PFSK-1 (cell line): Measurements from ENCODE around the gene PAOX.

Experiments used
- FOXP2 ChIP-seq: optimal IDR thresholded peaks from 2 replicates; pipeline ENCODE3; 2011; ENCODE audit warnings: borderline replicate concordance, control low read depth, inconsistent platforms; ENCODE audit not compliant: insufficient read depth; ENCODE audit errors: extremely low read length, extremely low read depth
- POLR2AphosphoS5 ChIP-seq: IDR thresholded peaks from 2 replicates; pipeline ENCODE4 v1.6.1; 2012; ENCODE audit warnings: low read depth, mild to moderate bottlenecking, control low read depth, low read length, moderate library complexity
- REST ChIP-seq, 2 experiments: IDR thresholded peaks; 2 replicates each; pipeline versions ENCODE4 v1.6.1 to v1.8.0; 2011 to 2012; ENCODE audit warnings: low read depth in 2 of 2, low read length in 2 of 2, control low read depth in 1 of 2, inconsistent platforms in 1 of 2, mild to moderate bottlenecking in 1 of 2, moderate library complexity in 1 of 2; ENCODE audit not compliant: insufficient read depth in 1 of 2
- SIN3A ChIP-seq: IDR thresholded peaks from 2 replicates; pipeline ENCODE4 v1.6.1; 2012; ENCODE audit warnings: mild to moderate bottlenecking, low read length, moderate library complexity, borderline replicate concordance; ENCODE audit not compliant: insufficient read depth
- TAF1 ChIP-seq: IDR thresholded peaks from 2 replicates; pipeline ENCODE4 v1.6.1; 2012; ENCODE audit warnings: low read length, control low read depth, borderline replicate concordance; ENCODE audit not compliant: insufficient read depth

The PAOX gene

GRCh38 chr10:133357285-133358161 lies 21.5 kb upstream of the PAOX start, which contains the start of gene FUOM:
Gene FUOM, minus strand, starts transcription at chr10:133358019. Its CDS starts 12 bp downstream, at chr10:133358007.
- TF ChIP-seq SIN3A = no peak
- TF ChIP-seq FOXP2 = no peak
- no peak for TF ChIP-seq TAF1
- no peak for TF ChIP-seq POLR2AphosphoS5
- TF ChIP-seq REST (IDR thresholded peaks at IDR 0.05; ENCODE audit: insufficient read depth in 1 of 2, low read depth in 2 of 2, low read length in 2 of 2) = no peak

GRCh38 chr10:133358162-133358924 lies 20.7 kb upstream of the PAOX start:
- TF ChIP-seq POLR2AphosphoS5 (no peak), SIN3A (no peak), TAF1 (no peak), REST (IDR thresholded peaks at IDR 0.05; ENCODE audit: insufficient read depth in 1 of 2, low read depth in 2 of 2, low read length in 2 of 2) (no peak)

DNA sequence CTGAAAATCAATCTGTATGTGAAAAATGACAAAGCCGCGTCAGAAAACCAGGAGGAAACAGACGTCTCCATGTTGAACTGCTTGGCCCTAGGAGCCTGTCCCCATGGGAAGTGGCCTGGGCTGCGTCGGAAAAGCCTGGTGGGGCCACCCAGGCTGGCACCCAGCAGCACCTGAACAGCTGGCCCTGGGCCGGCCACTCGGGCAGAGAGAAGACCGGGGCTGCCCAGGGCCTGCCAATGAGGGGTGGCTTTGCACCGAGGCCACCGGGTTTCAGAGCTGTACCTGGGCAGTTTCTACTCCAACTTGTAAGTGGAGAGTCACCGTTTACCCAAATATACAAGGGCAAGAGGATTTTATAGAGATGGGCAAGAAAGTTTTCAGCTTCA lies 20.1 kb upstream of the PAOX start:
- TF ChIP-seq POLR2AphosphoS5 (no peak), SIN3A (no peak), FOXP2 (no peak), REST (IDR thresholded peaks at IDR 0.05; ENCODE audit: insufficient read depth in 1 of 2, low read depth in 2 of 2, low read length in 2 of 2) (no peak)

- TF ChIP-seq SIN3A (no peak), REST (IDR thresholded peaks at IDR 0.05; ENCODE audit: insufficient read depth in 1 of 2, low read depth in 2 of 2, low read length in 2 of 2) (no peak), TAF1 (no peak), POLR2AphosphoS5 (no peak), FOXP2 (no peak)
These were observed 19.5 kb upstream of the PAOX start for GRCh38 chr10:133359554-133359971.
